CD4-positive, alpha-beta T cell (primary cell): ENCODE results near the gene SEC24D. TPM values are rescaled to one million over a fixed set of nuclear protein-coding genes. Genes with fewer than 3 reads are reported as not detected.

Experiments
- ATAC-seq: fragments of 200-7000 bp; cut with Tn5 transposase; one replicate; pipeline ENCODE4 v1.10.0; 2022; ENCODE audit warnings: mild to moderate bottlenecking; ENCODE audit not compliant: poor library complexity
- CTCF ChIA-PET: fragments of 350-600 bp; sonication (Branson Sonifier 250); formaldehyde crosslinking; loops from one replicate; lab custom pipeline; 2021; ENCODE audit warnings: antibody characterized with exemption, inconsistent platforms; lab: Charles Lee
- POLR2A ChIA-PET: fragments of 350-600 bp; sonication (Branson Sonifier 250); formaldehyde crosslinking; loops from one replicate; lab custom pipeline; 2021; ENCODE audit warnings: antibody characterized with exemption, inconsistent platforms; lab: Charles Lee
- DNase-seq, 14 experiments: peaks; one replicate each; pipeline ENCODE4 v3.0.0-alpha.2; 2013 to 2020; ENCODE audit warnings: mixed read lengths in 2 of 14
- H3K27ac ChIP-seq, 2 donors: one replicate each; pipeline versions ENCODE4 v1.5.1 to v1.7.0; 2013; ENCODE audit warnings: low read length in 2 of 2, low read depth in 1 of 2, mild to moderate bottlenecking in 1 of 2
- H3K27me3 ChIP-seq, 2 experiments: 1 replicate in 1 of 2; 2 replicates in 1 of 2; pipeline versions ENCODE4 v1.6.1 to v1.7.0; 2013; ENCODE audit warnings: low read length in 2 of 2, control low read depth in 1 of 2, mild to moderate bottlenecking in 1 of 2, moderate library complexity in 1 of 2; ENCODE audit not compliant: insufficient read depth in 2 of 2, control insufficient read depth in 1 of 2
- H3K36me3 ChIP-seq: one replicate; pipeline ENCODE4 v1.6.1; 2013; ENCODE audit warnings: low read length, control low read depth; ENCODE audit not compliant: insufficient read depth
- H3K4me1 ChIP-seq: one replicate; pipeline ENCODE4 v1.6.1; 2013; ENCODE audit warnings: low read length, control low read depth; ENCODE audit not compliant: insufficient read depth
- H3K4me3 ChIP-seq: one replicate; pipeline ENCODE4 v1.5.1; 2013; ENCODE audit warnings: mild to moderate bottlenecking, low read length, moderate library complexity
- H3K9me3 ChIP-seq, 2 experiments: 1 replicate in 1 of 2; 2 replicates in 1 of 2; pipeline versions ENCODE4 v1.6.1 to v1.7.0; 2013; ENCODE audit warnings: low read length in 2 of 2, mild to moderate bottlenecking in 2 of 2, control low read depth in 1 of 2, moderate library complexity in 1 of 2; ENCODE audit not compliant: control insufficient read depth in 1 of 2, insufficient read depth in 1 of 2
- H3K27ac Mint-ChIP-seq: one replicate; pipeline ENCODE4 v1.8.0; 2020; ENCODE audit warnings: mixed read lengths
- H3K27me3 Mint-ChIP-seq: one replicate; pipeline ENCODE4 v1.8.0; 2021; ENCODE audit warnings: mixed read lengths
- H3K36me3 Mint-ChIP-seq: one replicate; pipeline ENCODE4 v1.8.0; 2021; ENCODE audit warnings: low read depth, mixed read lengths
- H3K4me1 Mint-ChIP-seq: one replicate; pipeline ENCODE4 v1.8.0; 2021; ENCODE audit warnings: low read depth, mixed read lengths
- H3K4me3 Mint-ChIP-seq: one replicate; pipeline ENCODE4 v1.8.0; 2020; ENCODE audit warnings: mild to moderate bottlenecking, mixed read lengths
- H3K9me3 Mint-ChIP-seq: one replicate; pipeline ENCODE4 v1.8.0; 2020; ENCODE audit warnings: mixed read lengths
- CTCF ChIP-seq: fragments of 200-600 bp; IDR thresholded peaks from one replicate; pipeline ENCODE4 v1.8.0; 2022; ENCODE audit warnings: antibody characterized with exemption, mild to moderate bottlenecking
- intact Hi-C, 2 experiments: fragments of 100-400 bp; cut with DNase I in 1 of 2; cut with micrococcal nuclease in 1 of 2; formaldehyde crosslinking; loops; one replicate each; pipeline versions ENCODE4 v1.15.1 to v1.9.0; 2023 to 2025; cut with DNase I, micrococcal nuclease
- total RNA-seq, 174 experiments: library from RNA in 2 of 174; stranded (reverse) in 2 of 174; gene quantifications; one replicate each; pipeline ENCODE4 v1.2.3 and lab custom pipeline; 2021 to 2026

The SEC24D gene
- total RNA-seq, 2 experiments from 2014 or later = 13.9 to 14.8 TPM

GRCh38 chr4:118774321-118774720 lies 61.6 kb downstream of the SEC24D start:
- H3K4me3 Mint-ChIP-seq = no peak overlapping the region
- no peaks in the 10 kb centered on the region for H3K9me3 ChIP-seq
- POLR2A ChIA-PET = no interaction called here
- intact Hi-C loops = loop anchor here in 1 of 2 experiments (5.0 kb wide), 1 partner anchor 268 kb away; no protein-coding TSS in a partner anchor
- H3K27me3 Mint-ChIP-seq = no peaks in the 10 kb centered on the region
- H3K36me3 ChIP-seq = no peaks in the 10 kb centered on the region
- no peak overlapping the region for H3K27ac ChIP-seq
- ATAC-seq (no peak), DNase-seq (no peak)
- no peak overlapping the region for H3K27ac Mint-ChIP-seq
- H3K4me1 Mint-ChIP-seq = no peaks in the 10 kb centered on the region
- CTCF ChIA-PET = interaction anchor here (0.6 to 1.7 kb wide), 3 partner anchors 86 to 116 kb away, joined by 3 to 4 read pairs (median 3); no protein-coding TSS in a partner anchor
- no peaks in the 10 kb centered on the region for H3K27me3 ChIP-seq
- H3K36me3 Mint-ChIP-seq = no peaks in the 10 kb centered on the region
- H3K4me1 ChIP-seq = no peaks in the 10 kb centered on the region
- no peak overlapping the region for H3K4me3 ChIP-seq
- H3K9me3 Mint-ChIP-seq = no peaks in the 10 kb centered on the region
- TF ChIP-seq CTCF = no peak

GRCh38 chr4:118773429-118773792 lies 62.5 kb downstream of the SEC24D start:
- Mint-ChIP-seq H3K36me3 (peaks cover 5% of the 10 kb centered on the region), H3K4me1 (no peaks in the 10 kb centered on the region), H3K27ac (no peak overlapping the region), H3K4me3 (no peak overlapping the region), H3K9me3 (no peaks in the 10 kb centered on the region), H3K27me3 (no peaks in the 10 kb centered on the region)
- H3K9me3 ChIP-seq = no peaks in the 10 kb centered on the region
- POLR2A ChIA-PET = no interaction called here
- ATAC-seq (no peak), DNase-seq (no peak)
- CTCF ChIA-PET = interaction anchor here (1.2 to 1.7 kb wide), 2 partner anchors 92 to 117 kb away, joined by 3 to 4 read pairs; no protein-coding TSS in a partner anchor
- no peaks in the 10 kb centered on the region for H3K27me3 ChIP-seq
- H3K36me3 ChIP-seq = no peaks in the 10 kb centered on the region
- H3K4me1 ChIP-seq = no peaks in the 10 kb centered on the region
- intact Hi-C loops = loop anchor here in 1 of 2 experiments (2.0 to 5.0 kb wide), 3 partner anchors 91 to 511 kb away; no protein-coding TSS in a partner anchor
- TF ChIP-seq CTCF = no peak
- H3K27ac ChIP-seq = no peak overlapping the region
- H3K4me3 ChIP-seq = no peak overlapping the region

GRCh38 chr4:118772767-118773428 lies 63.0 kb downstream of the SEC24D start:
- H3K9me3 ChIP-seq = no peaks in the 10 kb centered on the region
- TF ChIP-seq CTCF = no peak
- H3K4me3 Mint-ChIP-seq = no peak overlapping the region
- peaks cover under 1% of the 10 kb centered on the region for H3K36me3 ChIP-seq
- peaks cover 9% of the 10 kb centered on the region for H3K36me3 Mint-ChIP-seq
- POLR2A ChIA-PET = no interaction called here
- H3K4me3 ChIP-seq = no peak overlapping the region
- no peaks in the 10 kb centered on the region for H3K4me1 ChIP-seq
- ATAC-seq = no peak
- no peaks in the 10 kb centered on the region for H3K27me3 Mint-ChIP-seq
- H3K27ac ChIP-seq = no peak overlapping the region
- CTCF ChIA-PET = no interaction called here
- no peak overlapping the region for H3K27ac Mint-ChIP-seq
- no peaks in the 10 kb centered on the region for H3K4me1 Mint-ChIP-seq
- no peak for DNase-seq
- no peaks in the 10 kb centered on the region for H3K9me3 Mint-ChIP-seq
- H3K27me3 ChIP-seq = no peaks in the 10 kb centered on the region
- intact Hi-C loops = loop anchor here (1.0 to 5.0 kb wide), 4 partner anchors 92 to 512 kb away; no protein-coding TSS in a partner anchor
